Retinal pigment epithelial cell (primary cell): ENCODE results near the gene GFPT2.

Experiments
- DNase-seq: peaks from one replicate; pipeline ENCODE4 v3.0.0-alpha.2; 2010; ENCODE audit warnings: low read depth
- H3K4me3 ChIP-seq: 2 replicates; pipeline ENCODE4 v1.5.1; 2011; ENCODE audit warnings: mild to moderate bottlenecking, low read length, control low read depth, moderate library complexity
- TF ChIP-seq, protein P1 (sequence below): conservative IDR thresholded peaks from 2 replicates; pipeline ENCODE4 v1.5.1; 2011; ENCODE audit warnings: low read depth, low read length, control low read depth, inconsistent platforms

Gene GFPT2

GRCh38 chr5:180360078-180360957 is 7.2 kb upstream of the GFPT2 start:
- TF ChIP-seq, protein P1, sequence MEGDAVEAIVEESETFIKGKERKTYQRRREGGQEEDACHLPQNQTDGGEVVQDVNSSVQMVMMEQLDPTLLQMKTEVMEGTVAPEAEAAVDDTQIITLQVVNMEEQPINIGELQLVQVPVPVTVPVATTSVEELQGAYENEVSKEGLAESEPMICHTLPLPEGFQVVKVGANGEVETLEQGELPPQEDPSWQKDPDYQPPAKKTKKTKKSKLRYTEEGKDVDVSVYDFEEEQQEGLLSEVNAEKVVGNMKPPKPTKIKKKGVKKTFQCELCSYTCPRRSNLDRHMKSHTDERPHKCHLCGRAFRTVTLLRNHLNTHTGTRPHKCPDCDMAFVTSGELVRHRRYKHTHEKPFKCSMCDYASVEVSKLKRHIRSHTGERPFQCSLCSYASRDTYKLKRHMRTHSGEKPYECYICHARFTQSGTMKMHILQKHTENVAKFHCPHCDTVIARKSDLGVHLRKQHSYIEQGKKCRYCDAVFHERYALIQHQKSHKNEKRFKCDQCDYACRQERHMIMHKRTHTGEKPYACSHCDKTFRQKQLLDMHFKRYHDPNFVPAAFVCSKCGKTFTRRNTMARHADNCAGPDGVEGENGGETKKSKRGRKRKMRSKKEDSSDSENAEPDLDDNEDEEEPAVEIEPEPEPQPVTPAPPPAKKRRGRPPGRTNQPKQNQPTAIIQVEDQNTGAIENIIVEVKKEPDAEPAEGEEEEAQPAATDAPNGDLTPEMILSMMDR = no peak
- DNase-seq = no peak
- H3K4me3 ChIP-seq = no peak overlapping the region

- TF ChIP-seq, protein P1 = no peak
- no peak overlapping the region for H3K4me3 ChIP-seq
- no peak for DNase-seq
These were observed 5.6 kb upstream of the GFPT2 start for GRCh38 chr5:180358694-180359093.

GRCh38 chr5:180358179-180358578 is 5.0 kb upstream of the GFPT2 start:
- no peak for DNase-seq
- H3K4me3 ChIP-seq = no peak overlapping the region
- TF ChIP-seq, protein P1 = no peak

GRCh38 chr5:180354966-180355365 is 1.8 kb upstream of the GFPT2 start:
- no peak overlapping the region for H3K4me3 ChIP-seq
- DNase-seq = no peak
- TF ChIP-seq, protein P1 = no peak

GRCh38 chr5:180353980-180354452 is 880 bp upstream of the GFPT2 start:
- H3K4me3 ChIP-seq = peak overlapping the region; percentile 72
- TF ChIP-seq, protein P1 = no peak
- no peak for DNase-seq

- H3K4me3 ChIP-seq = peak overlapping the region; percentile 57
- TF ChIP-seq, protein P1 = no peak
- no peak for DNase-seq
These were observed 754 bp downstream of the GFPT2 start for GRCh38 chr5:180352116-180353047.
